GM23338 (cell line): Measurements from ENCODE around the gene ZBED3. TPM values are rescaled to one million over a fixed set of nuclear protein-coding genes. Genes with fewer than 3 reads are reported as not detected.

Source experiments
- ATAC-seq: fragments of 200-7000 bp; cut with Tn5 transposase; 3 replicates; pipeline ENCODE4 v1.9.1; 2020
- DNase-seq: peaks from one replicate; pipeline ENCODE4 v3.0.0-alpha.2; 2015; ENCODE audit warnings: low spot score
- H2AFZ ChIP-seq: fragments of 200-600 bp; sonication (generic); 2 replicates; pipeline ENCODE4 v1.8.0; 2016; ENCODE audit warnings: antibody characterized with exemption, mild to moderate bottlenecking, moderate library complexity
- H3F3A ChIP-seq: fragments of 200-600 bp; sonication (generic); replicated peaks from 2 replicates; pipeline ENCODE4 v1.8.0; 2017; ENCODE audit warnings: antibody characterized with exemption, mixed run types, low read depth
- H3K27ac ChIP-seq: fragments of 200-600 bp; sonication (generic); 2 replicates; pipeline ENCODE4 v1.6.1; 2016; ENCODE audit warnings: low read depth
- H3K27me3 ChIP-seq: fragments of 200-600 bp; sonication (generic); 2 replicates; pipeline ENCODE4 v1.8.0; 2016; ENCODE audit warnings: mild to moderate bottlenecking, mixed run types, moderate library complexity; ENCODE audit not compliant: insufficient read depth
- H3K36me3 ChIP-seq: fragments of 200-600 bp; sonication (generic); 2 replicates; pipeline ENCODE4 v1.8.0; 2016; ENCODE audit warnings: mild to moderate bottlenecking; ENCODE audit not compliant: insufficient read depth
- H3K4me1 ChIP-seq: fragments of 200-600 bp; sonication (generic); 2 replicates; pipeline ENCODE4 v1.8.0; 2016; ENCODE audit warnings: mild to moderate bottlenecking, moderate library complexity; ENCODE audit not compliant: insufficient read depth
- H3K4me2 ChIP-seq: fragments of 200-600 bp; sonication (generic); 2 replicates; pipeline ENCODE4 v1.7.1; 2017; ENCODE audit warnings: mixed run types
- H3K4me3 ChIP-seq: fragments of 200-600 bp; sonication (generic); 2 replicates; pipeline ENCODE4 v1.6.1; 2016; ENCODE audit warnings: mixed run types
- H3K79me2 ChIP-seq: fragments of 200-600 bp; sonication (generic); replicated peaks from 2 replicates; pipeline ENCODE4 v1.8.0; 2017; ENCODE audit warnings: mild to moderate bottlenecking; ENCODE audit not compliant: insufficient read depth
- H3K9me2 ChIP-seq: fragments of 200-600 bp; sonication (generic); 2 replicates; pipeline ENCODE4 v1.8.0; 2017; ENCODE audit not compliant: insufficient read depth
- H4K20me1 ChIP-seq: fragments of 200-600 bp; sonication (generic); replicated peaks from 2 replicates; pipeline ENCODE4 v1.8.0; 2017; ENCODE audit warnings: mild to moderate bottlenecking; ENCODE audit not compliant: insufficient read depth
- H3K27ac Mint-ChIP-seq: 2 replicates; pipeline ENCODE4 v1.8.0; 2020; ENCODE audit warnings: inconsistent platforms, mild to moderate bottlenecking, moderate library complexity, mixed read lengths
- H3K27me3 Mint-ChIP-seq: 3 replicates; pipeline ENCODE4 v1.8.0; 2022; ENCODE audit warnings: low read depth, mild to moderate bottlenecking, moderate library complexity, mixed read lengths, inconsistent platforms; ENCODE audit not compliant: insufficient read depth, poor library complexity
- H3K36me3 Mint-ChIP-seq: 3 replicates; pipeline ENCODE4 v1.8.0; 2021; ENCODE audit warnings: low read depth, mild to moderate bottlenecking, inconsistent platforms, moderate library complexity, mixed read lengths
- H3K4me1 Mint-ChIP-seq: 3 replicates; pipeline ENCODE4 v1.8.0; 2020; ENCODE audit warnings: mild to moderate bottlenecking, inconsistent platforms, mixed read lengths
- H3K4me3 Mint-ChIP-seq: 3 replicates; pipeline ENCODE4 v1.8.0; 2021; ENCODE audit warnings: moderate library complexity, mild to moderate bottlenecking, inconsistent platforms, mixed read lengths
- H3K9me3 Mint-ChIP-seq: 3 replicates; pipeline ENCODE4 v1.8.0; 2020; ENCODE audit warnings: moderate library complexity, mild to moderate bottlenecking, inconsistent platforms, mixed read lengths
- CREB1 ChIP-seq: fragments of 250-450 bp; sonication (Bioruptor Pico); IDR thresholded peaks from 2 replicates; pipeline ENCODE4 v1.5.0; 2020; ENCODE audit warnings: low read depth, mild to moderate bottlenecking, moderate library complexity
- EZH2 ChIP-seq: fragments of 200-600 bp; sonication (generic); IDR thresholded peaks from one replicate; pipeline ENCODE4 v1.8.0; 2017; ENCODE audit warnings: antibody characterized with exemption, mild to moderate bottlenecking, low read depth; ENCODE audit not compliant: unreplicated experiment
- EZH2phosphoT487 ChIP-seq: fragments of 200-600 bp; sonication (generic); IDR thresholded peaks from one replicate; pipeline ENCODE4 v1.8.1; 2018; ENCODE audit warnings: antibody characterized with exemption; ENCODE audit not compliant: unreplicated experiment
- ZNF114 ChIP-seq: fragments of 250-450 bp; sonication (Bioruptor Pico); IDR thresholded peaks from 2 replicates; pipeline ENCODE4 v1.5.0; 2020; ENCODE audit warnings: mild to moderate bottlenecking, moderate library complexity
- ZNF462 ChIP-seq: fragments of 250-450 bp; sonication (Bioruptor Pico); IDR thresholded peaks from 2 replicates; pipeline ENCODE4 v1.5.0; 2020; ENCODE audit warnings: mild to moderate bottlenecking, moderate library complexity
- polyA plus RNA-seq: library from polyadenylated mRNA; unstranded; fragments of >200 nt; fragmentation: Nextera tagmentation; extraction: Ambion mirVana; gene quantifications from 2 replicates; pipeline ENCODE4 v1.2.1, GENCODE V29; 2016
- total RNA-seq: library from RNA; depleted of rRNA; stranded (reverse); fragments of >200 nt; shearing (Covaris generic); gene quantifications from 2 replicates; pipeline ENCODE4 v1.2.3, GENCODE V29; 2014
- TF ChIP-seq, protein P1 (sequence below), 2 experiments: fragments of 200-600 bp in 1 of 2; sonication (generic) in 1 of 2; conservative IDR thresholded peaks; 2 replicates each; pipeline versions ENCODE4 v1.5.1 to v1.6.1; 2016 to 2017; ENCODE audit warnings: antibody characterized with exemption in 2 of 2, low read depth in 2 of 2, mild to moderate bottlenecking in 2 of 2, moderate library complexity in 1 of 2
- TF ChIP-seq, protein P2 (sequence below): IDR thresholded peaks from 2 replicates; pipeline ENCODE4 v1.6.1; 2016; ENCODE audit warnings: antibody characterized with exemption

The ZBED3 gene
- total and polyA plus RNA-seq, 2 experiments from 2014 or later, result 4.2 to 9.3 TPM

DNA sequence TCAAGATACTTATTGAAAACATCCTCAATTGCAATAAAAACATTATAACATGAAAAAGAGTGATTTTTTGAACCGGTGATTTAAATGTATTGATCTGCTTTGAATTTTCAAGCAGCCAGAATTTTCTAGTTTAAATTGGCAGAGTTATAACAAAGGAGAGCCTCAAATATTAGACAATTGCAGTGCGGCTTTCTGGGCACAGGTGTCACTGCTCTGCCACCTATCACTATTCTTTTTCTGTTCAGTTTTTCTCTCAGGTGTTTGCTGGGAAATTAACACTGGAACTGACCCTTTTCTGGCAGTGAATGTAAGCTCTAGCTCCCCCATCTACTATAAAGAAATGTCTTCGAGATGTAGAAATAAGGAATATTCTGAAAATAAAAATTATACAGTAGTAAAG is 23.0 kb downstream of the ZBED3 start:
- H3K27me3 Mint-ChIP-seq, result no peaks in the 10 kb centered on the region
- H3K4me1 Mint-ChIP-seq, result peaks cover 6% of the 10 kb centered on the region; the same call in 1 of the 3 replicates
- Histone ChIP-seq H3K4me3 (no peak overlapping the region), H4K20me1 (no peaks in the 10 kb centered on the region; the same call in 1 of the 2 replicates), H3F3A (no peaks in the 10 kb centered on the region), H3K79me2 (no peaks in the 10 kb centered on the region), H3K36me3 (peaks cover 18% of the 10 kb centered on the region; the same call in 1 of the 2 replicates), H2AFZ (no peak overlapping the region), H3K27ac (no peak overlapping the region), H3K4me2 (no peak overlapping the region), H3K27me3 (no peaks in the 10 kb centered on the region), H3K9me2 (no peaks in the 10 kb centered on the region), H3K4me1 (peaks cover 6% of the 10 kb centered on the region; the same call in 1 of the 2 replicates)
- no peak for TF ChIP-seq ZNF462
- no peak for TF ChIP-seq ZNF114 (CRISPR knock-in tag)
- TF ChIP-seq CREB1 (CRISPR knock-in tag), result no peak
- TF ChIP-seq, protein P1, sequence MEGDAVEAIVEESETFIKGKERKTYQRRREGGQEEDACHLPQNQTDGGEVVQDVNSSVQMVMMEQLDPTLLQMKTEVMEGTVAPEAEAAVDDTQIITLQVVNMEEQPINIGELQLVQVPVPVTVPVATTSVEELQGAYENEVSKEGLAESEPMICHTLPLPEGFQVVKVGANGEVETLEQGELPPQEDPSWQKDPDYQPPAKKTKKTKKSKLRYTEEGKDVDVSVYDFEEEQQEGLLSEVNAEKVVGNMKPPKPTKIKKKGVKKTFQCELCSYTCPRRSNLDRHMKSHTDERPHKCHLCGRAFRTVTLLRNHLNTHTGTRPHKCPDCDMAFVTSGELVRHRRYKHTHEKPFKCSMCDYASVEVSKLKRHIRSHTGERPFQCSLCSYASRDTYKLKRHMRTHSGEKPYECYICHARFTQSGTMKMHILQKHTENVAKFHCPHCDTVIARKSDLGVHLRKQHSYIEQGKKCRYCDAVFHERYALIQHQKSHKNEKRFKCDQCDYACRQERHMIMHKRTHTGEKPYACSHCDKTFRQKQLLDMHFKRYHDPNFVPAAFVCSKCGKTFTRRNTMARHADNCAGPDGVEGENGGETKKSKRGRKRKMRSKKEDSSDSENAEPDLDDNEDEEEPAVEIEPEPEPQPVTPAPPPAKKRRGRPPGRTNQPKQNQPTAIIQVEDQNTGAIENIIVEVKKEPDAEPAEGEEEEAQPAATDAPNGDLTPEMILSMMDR (conservative IDR thresholded peaks at IDR 0.05; ENCODE audit: low read depth in 2 of 2), result peak; percentile 14 to 20; a peak in 2 of 4 replicates
- TF ChIP-seq EZH2, result no peak
- TF ChIP-seq, protein P2, sequence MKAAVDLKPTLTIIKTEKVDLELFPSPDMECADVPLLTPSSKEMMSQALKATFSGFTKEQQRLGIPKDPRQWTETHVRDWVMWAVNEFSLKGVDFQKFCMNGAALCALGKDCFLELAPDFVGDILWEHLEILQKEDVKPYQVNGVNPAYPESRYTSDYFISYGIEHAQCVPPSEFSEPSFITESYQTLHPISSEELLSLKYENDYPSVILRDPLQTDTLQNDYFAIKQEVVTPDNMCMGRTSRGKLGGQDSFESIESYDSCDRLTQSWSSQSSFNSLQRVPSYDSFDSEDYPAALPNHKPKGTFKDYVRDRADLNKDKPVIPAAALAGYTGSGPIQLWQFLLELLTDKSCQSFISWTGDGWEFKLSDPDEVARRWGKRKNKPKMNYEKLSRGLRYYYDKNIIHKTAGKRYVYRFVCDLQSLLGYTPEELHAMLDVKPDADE, result no peak
- no peak for TF ChIP-seq EZH2phosphoT487
- H3K9me3 Mint-ChIP-seq, result no peaks in the 10 kb centered on the region
- H3K27ac Mint-ChIP-seq, result no peak overlapping the region
- H3K36me3 Mint-ChIP-seq, result peaks cover 35% of the 10 kb centered on the region; the same call in 2 of the 3 replicates
- ATAC-seq (no peak), DNase-seq (no peak)
- H3K4me3 Mint-ChIP-seq, result no peak overlapping the region
